T-helper 17 cell (primary cell): ENCODE data around the gene RNF167. TPM values are rescaled to one million over a fixed set of nuclear protein-coding genes. Genes with fewer than 3 reads are reported as not detected.

Experiments
- total RNA-seq, 4 donors: library from RNA in 2 of 4; stranded (reverse) in 2 of 4; gene quantifications; one replicate each; pipeline ENCODE4 v1.2.3 and lab custom pipeline; 2022 to 2026

The RNF167 gene
- total RNA-seq, 2 donors from 2014 or later = 95.5 to 99.0 TPM

Other genes starting within 250 kb of the RNF167 start
- gene PELP1, start 236.1 kb upstream of the RNF167 start, total RNA-seq = 10 to 100 TPM; 38.0 to 44.9 TPM
- gene ARRB2, start 229.6 kb upstream of the RNF167 start, total RNA-seq = 100 to 1,000 TPM; 220 to 255 TPM
- 1 to 10 TPM; 5.9 to 9.3 TPM for gene MED11, start 208.8 kb upstream of the RNF167 start, total RNA-seq
- gene ZMYND15, start 200.4 kb upstream of the RNF167 start, total RNA-seq = 1 to 10 TPM; 1.0 to 1.6 TPM
- 10 to 100 TPM; 10.3 to 15.3 TPM for gene CXCL16, start 200.3 kb upstream of the RNF167 start, total RNA-seq
- not detected for gene TM4SF5, start 168.4 kb upstream of the RNF167 start, total RNA-seq
- not detected for gene VMO1, start 153.9 kb upstream of the RNF167 start, total RNA-seq
- under 1 TPM in 1 of 2 donors, not detected in 1; 0.34 TPM for gene GLTPD2, start 151.3 kb upstream of the RNF167 start, total RNA-seq
- 10 to 100 TPM; 54.3 to 59.7 TPM for gene PSMB6, start 144.1 kb upstream of the RNF167 start, total RNA-seq
- 10 to 100 TPM; 30.6 to 32.8 TPM for gene PLD2, start 133.1 kb upstream of the RNF167 start, total RNA-seq
- 100 to 1,000 TPM; 188 to 263 TPM for gene MINK1, start 106.9 kb upstream of the RNF167 start, total RNA-seq
- gene C17orf107, start 40.7 kb upstream of the RNF167 start, total RNA-seq = 10 to 100 TPM; 10.7 to 12.8 TPM
- gene CHRNE, start 37.2 kb upstream of the RNF167 start, total RNA-seq = 1 to 10 TPM; 1.1 to 1.6 TPM
- gene GP1BA, start 8.0 kb upstream of the RNF167 start, total RNA-seq = 10 to 100 TPM in 1 of 2 donors, 1 to 10 TPM in 1; 1.6 to 22.9 TPM
- gene SLC25A11, start 222 bp upstream of the RNF167 start, total RNA-seq = 10 to 100 TPM; 26.2 to 26.4 TPM
- 100 to 1,000 TPM; 686 to 710 TPM for gene PFN1, start 8.3 kb downstream of the RNF167 start, total RNA-seq
- 10 to 100 TPM; 17.2 to 17.6 TPM for gene ENO3, start 10.9 kb downstream of the RNF167 start, total RNA-seq
- 10 to 100 TPM; 39.0 to 48.4 TPM for gene SPAG7, start 27.5 kb downstream of the RNF167 start, total RNA-seq
- gene CAMTA2, start 47.4 kb downstream of the RNF167 start, total RNA-seq = 10 to 100 TPM; 59.9 to 63.5 TPM
- gene INCA1, start 57.3 kb downstream of the RNF167 start, total RNA-seq = not detected
- gene KIF1C, start 57.7 kb downstream of the RNF167 start, total RNA-seq = 10 to 100 TPM; 15.4 to 19.3 TPM
- gene SLC52A1, start 95.2 kb downstream of the RNF167 start, total RNA-seq = under 1 TPM in 1 of 2 donors, not detected in 1; 0.12 TPM
- 1 to 10 TPM; 2.5 to 3.6 TPM for gene ZFP3, start 138.2 kb downstream of the RNF167 start, total RNA-seq
- gene ZNF232, start 171.6 kb downstream of the RNF167 start, total RNA-seq = 1 to 10 TPM; 3.4 to 4.1 TPM
- gene USP6, start 175.8 kb downstream of the RNF167 start, total RNA-seq = under 1 TPM; 0.05 to 0.13 TPM